OCI-LY3 (cell line): ENCODE data around the gene VAV3.

Source experiments
- CTCF ChIP-seq: fragments of 200-600, 300-600 bp; sonication (generic); IDR thresholded peaks from 2 replicates; pipeline ENCODE4 v1.5.1; 2014; ENCODE audit warnings: antibody characterized with exemption, low read length, low read depth
- EZH2phosphoT487 ChIP-seq: fragments of 200-600 bp; shearing (Covaris generic); IDR thresholded peaks from 2 replicates; pipeline ENCODE4 v1.6.1; 2018; ENCODE audit warnings: antibody characterized with exemption, mixed run types, low read depth

GRCh38 chr1:107633596-107633995 lies 331.4 kb downstream of the VAV3 start:
- TF ChIP-seq CTCF: no peak
- TF ChIP-seq EZH2phosphoT487: no peak
